Neutrophil (primary cell): ENCODE results near the gene RIPPLY2.
A peak's percentile ranks its signal among the peaks of the same experiment; 100 is the strongest.

Experiments
- H3K27ac ChIP-seq: fragments of 200-600 bp; sonication (generic); 2 replicates; pipeline ENCODE4 v1.5.1; 2016; ENCODE audit warnings: mild to moderate bottlenecking, moderate library complexity
- H3K27me3 ChIP-seq: fragments of 200-600 bp; sonication (generic); 2 replicates; pipeline ENCODE4 v1.6.0; 2016; ENCODE audit warnings: mild to moderate bottlenecking
- H3K36me3 ChIP-seq: fragments of 200-600 bp; sonication (generic); 2 replicates; pipeline ENCODE4 v1.5.1; 2017
- H3K4me1 ChIP-seq, 2 experiments: fragments of 200-600 bp in 1 of 2; sonication (generic) in 1 of 2; 1 replicate in 1 of 2; 2 replicates in 1 of 2; pipeline versions ENCODE4 v1.5.1 to v1.6.1; 2013 to 2016; ENCODE audit warnings: low read depth in 1 of 2, low read length in 1 of 2, mild to moderate bottlenecking in 1 of 2, moderate library complexity in 1 of 2; ENCODE audit not compliant: control insufficient read depth in 1 of 2, insufficient read depth in 1 of 2
- H3K4me3 ChIP-seq, 2 experiments: fragments of 200-600 bp in 1 of 2; sonication (generic) in 1 of 2; 1 replicate in 1 of 2; 2 replicates in 1 of 2; pipeline ENCODE4 v1.5.1; 2013 to 2016; ENCODE audit warnings: low read depth in 1 of 2, low read length in 1 of 2, mild to moderate bottlenecking in 1 of 2, moderate library complexity in 1 of 2
- H3K9me3 ChIP-seq: fragments of 200-600 bp; sonication (generic); 2 replicates; pipeline ENCODE4 v1.5.1; 2016
- TF ChIP-seq, protein P1 (sequence below): fragments of 200-600 bp; sonication (generic); IDR thresholded peaks from 2 replicates; pipeline ENCODE4 v1.5.1; 2016; ENCODE audit warnings: antibody characterized with exemption

The RIPPLY2 gene

DNA sequence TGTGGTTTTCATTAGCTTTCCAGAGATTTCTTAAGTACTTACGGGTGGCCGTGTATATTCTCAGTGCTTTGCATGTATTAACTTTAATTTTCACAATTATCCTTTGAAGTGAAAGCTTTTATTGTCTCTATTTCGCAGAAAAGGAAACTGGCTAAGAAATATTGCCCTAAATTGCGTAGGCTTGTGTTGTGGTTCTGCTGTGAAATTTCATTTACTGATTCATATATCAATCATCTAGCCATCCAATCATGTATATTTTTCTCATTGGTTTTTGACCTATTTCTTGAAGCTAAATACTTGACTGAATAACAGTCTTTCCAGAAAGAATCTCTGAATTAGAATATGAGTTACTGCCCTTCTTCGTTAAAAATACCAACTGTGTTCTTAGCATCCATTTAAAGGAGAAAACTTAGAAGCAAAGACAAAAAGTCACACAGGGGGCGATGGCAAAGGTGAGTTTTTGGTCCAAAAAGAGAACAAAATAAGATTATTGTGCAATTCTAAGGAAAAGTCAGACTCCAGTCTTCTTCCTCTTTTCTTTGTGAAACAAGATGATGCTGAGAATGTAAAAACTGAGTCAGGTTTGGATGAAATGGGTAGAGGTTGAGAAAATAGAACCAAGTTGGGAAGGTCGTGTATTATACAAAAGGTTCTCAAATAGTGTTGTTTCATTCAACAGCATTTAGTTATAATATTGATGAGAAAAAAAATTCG lies 7.8 kb downstream of the RIPPLY2 start:
- H3K27me3 ChIP-seq, result peaks cover 30% of the 10 kb centered on the region
- H3K27ac ChIP-seq, result peak overlapping the region; percentile 94
- H3K4me1 ChIP-seq, result peaks cover 28 to 29% of the 10 kb centered on the region in 2 experiments
- no peaks in the 10 kb centered on the region for H3K9me3 ChIP-seq
- peak overlapping the region; percentile 91 to 93 for H3K4me3 ChIP-seq
- H3K36me3 ChIP-seq, result peaks cover 24% of the 10 kb centered on the region
- TF ChIP-seq, protein P1, sequence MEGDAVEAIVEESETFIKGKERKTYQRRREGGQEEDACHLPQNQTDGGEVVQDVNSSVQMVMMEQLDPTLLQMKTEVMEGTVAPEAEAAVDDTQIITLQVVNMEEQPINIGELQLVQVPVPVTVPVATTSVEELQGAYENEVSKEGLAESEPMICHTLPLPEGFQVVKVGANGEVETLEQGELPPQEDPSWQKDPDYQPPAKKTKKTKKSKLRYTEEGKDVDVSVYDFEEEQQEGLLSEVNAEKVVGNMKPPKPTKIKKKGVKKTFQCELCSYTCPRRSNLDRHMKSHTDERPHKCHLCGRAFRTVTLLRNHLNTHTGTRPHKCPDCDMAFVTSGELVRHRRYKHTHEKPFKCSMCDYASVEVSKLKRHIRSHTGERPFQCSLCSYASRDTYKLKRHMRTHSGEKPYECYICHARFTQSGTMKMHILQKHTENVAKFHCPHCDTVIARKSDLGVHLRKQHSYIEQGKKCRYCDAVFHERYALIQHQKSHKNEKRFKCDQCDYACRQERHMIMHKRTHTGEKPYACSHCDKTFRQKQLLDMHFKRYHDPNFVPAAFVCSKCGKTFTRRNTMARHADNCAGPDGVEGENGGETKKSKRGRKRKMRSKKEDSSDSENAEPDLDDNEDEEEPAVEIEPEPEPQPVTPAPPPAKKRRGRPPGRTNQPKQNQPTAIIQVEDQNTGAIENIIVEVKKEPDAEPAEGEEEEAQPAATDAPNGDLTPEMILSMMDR, result no peak

DNA sequence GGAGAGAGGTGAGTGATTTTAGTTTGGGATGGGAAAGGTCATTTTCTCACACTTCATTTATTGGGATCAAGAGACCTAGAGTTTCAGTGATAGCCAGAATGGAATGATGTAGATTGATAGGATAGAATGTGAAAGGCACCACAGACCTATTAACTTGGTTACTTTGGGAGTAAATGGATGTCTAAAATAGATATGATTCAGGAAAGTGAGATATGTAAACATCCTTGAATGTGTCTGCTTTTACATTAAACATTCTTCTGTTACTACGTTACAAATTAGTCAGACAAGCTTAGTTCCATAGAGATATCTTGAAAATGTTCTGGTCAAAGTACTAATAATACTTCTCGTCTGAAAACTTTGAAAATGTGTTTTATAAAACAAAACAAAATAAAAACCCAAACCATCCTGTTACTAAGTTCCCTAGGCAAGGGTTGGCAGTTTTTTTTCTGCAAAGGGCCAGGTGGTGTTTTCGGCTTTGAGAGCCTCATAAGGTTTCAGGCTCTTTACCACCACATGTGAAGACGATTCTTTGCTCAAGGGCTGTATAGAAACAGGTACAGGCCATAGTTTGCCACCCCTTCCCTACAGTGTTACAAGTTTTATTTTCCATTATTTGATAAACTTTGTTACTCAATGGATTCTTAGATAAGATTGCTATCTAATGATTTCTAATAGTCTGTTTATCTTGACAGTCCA lies 9.8 kb downstream of the RIPPLY2 start:
- TF ChIP-seq, protein P1, result no peak
- H3K9me3 ChIP-seq, result no peaks in the 10 kb centered on the region
- peaks cover 38 to 42% of the 10 kb centered on the region in 2 experiments for H3K4me1 ChIP-seq
- H3K36me3 ChIP-seq, result peaks cover 43% of the 10 kb centered on the region
- peaks cover 11% of the 10 kb centered on the region for H3K27me3 ChIP-seq
- H3K27ac ChIP-seq, result peak overlapping the region; percentile 10
- H3K4me3 ChIP-seq, result no peak overlapping the region

DNA sequence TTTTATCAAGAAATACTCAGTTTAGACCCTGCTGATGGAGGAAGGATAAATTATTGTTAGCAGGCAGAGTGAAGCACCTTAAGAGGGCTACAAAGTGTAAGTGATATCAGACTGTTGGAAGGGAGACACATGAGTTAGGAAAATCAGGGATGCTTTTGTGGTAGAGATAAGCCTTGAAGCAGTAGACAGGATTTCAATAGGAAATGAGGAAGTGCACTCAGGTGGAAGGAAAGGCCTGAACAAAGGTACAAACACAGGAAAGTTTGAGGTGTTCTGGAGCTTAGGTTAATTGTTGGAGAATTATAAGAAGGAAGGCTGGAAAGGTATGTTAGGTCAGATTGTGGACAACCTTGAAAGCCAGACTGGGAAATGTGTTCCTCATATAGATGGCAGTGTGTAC lies 13.9 kb downstream of the RIPPLY2 start:
- H3K4me1 ChIP-seq, result peaks cover 15 to 29% of the 10 kb centered on the region in 2 experiments
- no peak overlapping the region for H3K4me3 ChIP-seq
- peaks cover 65% of the 10 kb centered on the region for H3K36me3 ChIP-seq
- H3K9me3 ChIP-seq, result no peaks in the 10 kb centered on the region
- no peaks in the 10 kb centered on the region for H3K27me3 ChIP-seq
- H3K27ac ChIP-seq, result peak overlapping the region; percentile 60
- TF ChIP-seq, protein P1, result no peak

DNA sequence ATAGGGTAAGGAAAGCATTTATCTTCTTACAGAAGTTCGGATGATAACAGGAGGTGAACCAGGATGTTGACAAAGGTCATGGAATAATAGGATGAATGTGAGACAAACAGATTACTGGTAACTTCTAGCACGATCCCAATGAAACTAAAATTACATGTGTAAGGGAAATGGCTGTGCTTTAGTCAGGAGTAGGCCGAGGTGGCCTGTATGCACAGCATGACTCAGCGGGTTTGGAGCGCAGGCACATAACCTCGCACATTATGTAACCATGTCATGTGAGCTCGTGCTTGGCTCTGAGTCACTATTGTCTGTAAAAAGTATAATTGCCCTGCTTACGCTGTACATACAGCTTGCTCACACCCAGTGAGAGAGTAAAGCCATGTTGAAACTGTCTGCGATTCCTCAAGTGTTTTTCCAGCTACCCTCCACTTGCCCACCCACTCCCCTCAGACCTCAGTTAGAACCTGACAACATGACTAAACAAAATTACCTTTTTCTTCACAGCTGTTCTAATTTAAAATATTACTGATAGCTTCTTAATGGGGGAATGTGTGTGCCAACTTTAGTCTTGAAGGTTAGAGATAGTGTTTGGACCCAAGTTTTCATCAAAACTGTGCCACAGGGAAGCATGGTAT lies 14.5 kb downstream of the RIPPLY2 start:
- TF ChIP-seq, protein P1, result no peak
- H3K27ac ChIP-seq, result peak overlapping the region; percentile 60

DNA sequence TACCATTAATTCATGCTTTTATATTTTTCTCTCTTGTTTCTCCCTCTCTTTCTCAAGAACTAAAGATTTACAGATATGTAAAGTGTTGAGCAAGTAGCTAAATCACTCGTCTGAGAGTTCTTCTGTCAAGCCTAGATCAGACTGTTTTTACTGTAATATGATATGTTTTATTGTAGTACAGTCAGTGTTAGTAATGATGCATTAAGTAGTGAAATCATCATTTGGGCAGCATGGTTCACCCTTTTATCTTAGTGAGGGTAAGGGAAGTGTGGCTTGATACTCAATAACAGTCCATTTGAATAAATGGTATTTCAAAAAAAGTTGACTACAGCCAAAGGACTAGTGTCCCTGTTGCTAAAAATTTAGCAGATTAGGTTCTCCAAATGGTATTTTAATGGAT lies 15.5 kb downstream of the RIPPLY2 start:
- H3K4me1 ChIP-seq, result peaks cover 25 to 31% of the 10 kb centered on the region in 2 experiments
- TF ChIP-seq, protein P1, result no peak
- H3K9me3 ChIP-seq, result no peaks in the 10 kb centered on the region
- H3K27ac ChIP-seq, result no peak overlapping the region
- H3K27me3 ChIP-seq, result no peaks in the 10 kb centered on the region
- no peak overlapping the region for H3K4me3 ChIP-seq
- H3K36me3 ChIP-seq, result peaks cover 64% of the 10 kb centered on the region

More for the DNA sequence above, 14.5 kb downstream of the RIPPLY2 start:
- Histone ChIP-seq H3K27me3 (no peaks in the 10 kb centered on the region), H3K9me3 (no peaks in the 10 kb centered on the region), H3K4me1 (peaks cover 16 to 25% of the 10 kb centered on the region in 2 experiments), H3K36me3 (peaks cover 65% of the 10 kb centered on the region), H3K4me3 (no peak overlapping the region)
